Measurements from ENCODE around the gene NDST3. TPM values are rescaled to one million over a fixed set of nuclear protein-coding genes. Genes with fewer than 3 reads are reported as not detected.
"Not testable (repeated sequence)": the region's sequence is repeated elsewhere in the genome, so short reads cannot be mapped to it uniquely, and the experiment has no call there.

NDST3 gene
- total and polyA plus RNA-seq, 4 donors: 0.36 to 2.8 (median 1.4) TPM

- WGBS: 86% methylated on average over 4 of the region's 4 CpGs
- not testable (repeated sequence) for DNase-seq (ENCODE audit: low spot score); H3K4me3 ChIP-seq (ENCODE audit: low read depth in 1 of 3, low read length in 3 of 3); H3K9me3 ChIP-seq (ENCODE audit: control insufficient read depth in 4 of 4, low read length in 3 of 4); H3K27me3 ChIP-seq (ENCODE audit: control insufficient read depth in 4 of 4, insufficient read depth in 4 of 4, low read length in 3 of 4); H3K27ac ChIP-seq (ENCODE audit: low read depth in 1 of 2, low read length in 2 of 2); H3K4me1 ChIP-seq (ENCODE audit: control insufficient read depth in 4 of 4, insufficient read depth in 4 of 4, low read length in 3 of 4); H3K9ac ChIP-seq (ENCODE audit: low read depth in 1 of 2, low read length in 2 of 2); H3K36me3 ChIP-seq (ENCODE audit: control insufficient read depth in 4 of 4, insufficient read depth in 3 of 4, low read depth in 1 of 4, low read length in 3 of 4)
- TF ChIP-seq SP1 (IDR thresholded peaks at IDR 0.05): peak; percentile 25
Measured at GRCh38 chr4:118266145-118266496, 231.8 kb downstream of the NDST3 start.

- no peaks in the 10 kb centered on the region for H3K27me3 ChIP-seq (ENCODE audit: control insufficient read depth in 4 of 4, insufficient read depth in 4 of 4, low read length in 3 of 4)
- no peak overlapping the region for H3K4me3 ChIP-seq (ENCODE audit: low read depth in 1 of 3, low read length in 3 of 3)
- H3K4me1 ChIP-seq (ENCODE audit: control insufficient read depth in 4 of 4, insufficient read depth in 4 of 4, low read length in 3 of 4): no peaks in the 10 kb centered on the region
- no peak for DNase-seq (ENCODE audit: low spot score)
- no peak overlapping the region for H3K9ac ChIP-seq (ENCODE audit: low read depth in 1 of 2, low read length in 2 of 2)
- H3K36me3 ChIP-seq (ENCODE audit: control insufficient read depth in 4 of 4, insufficient read depth in 3 of 4, low read depth in 1 of 4, low read length in 3 of 4): no peaks in the 10 kb centered on the region
- WGBS: 87% methylated on average over 3 of the region's 3 CpGs
- TF ChIP-seq ATF3 (IDR thresholded peaks at IDR 0.05) (no peak), RAD21 (IDR thresholded peaks at IDR 0.05) (no peak), GABPA (IDR thresholded peaks at IDR 0.05 in 1 of 2, conservative IDR thresholded peaks at IDR 0.05 in 1 of 2) (no peak), EGR1 (IDR thresholded peaks at IDR 0.05; ENCODE audit: low read depth in 2 of 2) (no peak), RXRA (IDR thresholded peaks at IDR 0.05) (no peak), TAF1 (conservative IDR thresholded peaks at IDR 0.05) (no peak), HNF4G (IDR thresholded peaks at IDR 0.05) (no peak), MAX (IDR thresholded peaks at IDR 0.05) (no peak), CTCF (IDR thresholded peaks at IDR 0.05; ENCODE audit: low read depth, low read length, missing input control) (no peak)
- no peaks in the 10 kb centered on the region for H3K9me3 ChIP-seq (ENCODE audit: control insufficient read depth in 4 of 4, low read length in 3 of 4)
- H3K27ac ChIP-seq (ENCODE audit: low read depth in 1 of 2, low read length in 2 of 2): no peak overlapping the region
Measured at GRCh38 chr4:118268780-118269179, 234.5 kb downstream of the NDST3 start.

- H3K4me3 ChIP-seq (ENCODE audit: low read depth in 1 of 3, low read length in 3 of 3): no peak overlapping the region
- no peak overlapping the region for H3K27ac ChIP-seq (ENCODE audit: low read depth in 1 of 2, low read length in 2 of 2)
- no peak for DNase-seq (ENCODE audit: low spot score)
- H3K36me3 ChIP-seq (ENCODE audit: control insufficient read depth in 4 of 4, insufficient read depth in 3 of 4, low read depth in 1 of 4, low read length in 3 of 4): no peaks in the 10 kb centered on the region
- TF ChIP-seq CTCF (IDR thresholded peaks at IDR 0.05; ENCODE audit: low read depth, low read length, missing input control) (peak; percentile 56), MAX (IDR thresholded peaks at IDR 0.05) (no peak), ZBTB33 (IDR thresholded peaks at IDR 0.05) (no peak), RAD21 (IDR thresholded peaks at IDR 0.05) (peak; percentile 81 to 82), RXRA (IDR thresholded peaks at IDR 0.05) (no peak)
- no peaks in the 10 kb centered on the region for H3K9me3 ChIP-seq (ENCODE audit: control insufficient read depth in 4 of 4, low read length in 3 of 4)
- H3K9ac ChIP-seq (ENCODE audit: low read depth in 1 of 2, low read length in 2 of 2): no peak overlapping the region
- H3K4me1 ChIP-seq (ENCODE audit: control insufficient read depth in 4 of 4, insufficient read depth in 4 of 4, low read length in 3 of 4): peaks cover 0 to 4% (median 1%) of the 10 kb centered on the region in 4 donors
- WGBS: 2% methylated on average over 2 of the region's 2 CpGs
- no peaks in the 10 kb centered on the region for H3K27me3 ChIP-seq (ENCODE audit: control insufficient read depth in 4 of 4, insufficient read depth in 4 of 4, low read length in 3 of 4)
Measured at GRCh38 chr4:118270492-118270891, 236.2 kb downstream of the NDST3 start.

All from liver (tissue), 9 donors.